ENCODE measurements around the gene PRAC1.

Gene PRAC1

GRCh38 chr17:48692049-48692448 lies 30.3 kb downstream of the PRAC1 start:
- DNase-seq, result no peak

GRCh38 chr17:48690655-48691054 lies 31.7 kb downstream of the PRAC1 start:
- no peak for DNase-seq

GRCh38 chr17:48681609-48682008 lies 40.7 kb downstream of the PRAC1 start:
- no peak for DNase-seq

- no peak for DNase-seq
Observed at GRCh38 chr17:48679385-48680096, 42.8 kb downstream of the PRAC1 start.

GRCh38 chr17:48678141-48678971 lies 44.0 kb downstream of the PRAC1 start:
- DNase-seq, result peak; percentile 66

GRCh38 chr17:48676963-48677558 lies 45.3 kb downstream of the PRAC1 start:
- DNase-seq, result no peak

GRCh38 chr17:48672340-48672739 lies 50.0 kb downstream of the PRAC1 start:
- DNase-seq, result no peak
